Loucy (cell line): ENCODE measurements around the gene NPHP4.

Experiments used
- CTCF ChIP-seq: fragments of 200-600 bp; sonication (generic); conservative IDR thresholded peaks from 2 replicates; pipeline ENCODE4 v1.5.1; 2014; ENCODE audit warnings: mild to moderate bottlenecking, antibody characterized with exemption, low read length
- EZH2phosphoT487 ChIP-seq: fragments of 200-600 bp; IDR thresholded peaks from 2 replicates; pipeline ENCODE4 v1.6.1; 2018; ENCODE audit warnings: antibody characterized with exemption, mild to moderate bottlenecking, moderate library complexity, borderline replicate concordance

DNA sequence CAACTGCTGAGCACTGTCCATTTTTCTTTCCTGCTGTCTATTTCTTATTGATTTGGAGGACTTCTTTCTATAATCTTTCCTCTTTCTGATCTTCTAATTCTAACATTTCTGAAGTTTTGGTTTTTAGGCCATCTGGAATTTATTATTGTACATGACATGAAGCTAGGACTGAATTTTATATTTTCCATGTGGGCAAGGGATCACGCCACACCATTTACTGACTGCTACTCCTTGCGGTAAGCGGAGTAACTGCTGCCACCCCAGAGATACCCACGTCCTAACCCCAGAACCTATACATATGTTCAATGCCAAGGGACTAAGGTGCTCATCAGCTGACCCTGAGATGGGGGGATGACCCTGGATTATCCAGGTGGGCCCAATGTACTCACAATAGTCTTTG is 70.6 kb downstream of the NPHP4 start:
- TF ChIP-seq CTCF (no peak), EZH2phosphoT487 (no peak)
